ENCODE measurements around the gene GPRC5A.
"Not testable (repeated sequence)": the region's sequence is repeated elsewhere in the genome, so short reads cannot be mapped to it uniquely, and the experiment has no call there.

GPRC5A gene, protein sequence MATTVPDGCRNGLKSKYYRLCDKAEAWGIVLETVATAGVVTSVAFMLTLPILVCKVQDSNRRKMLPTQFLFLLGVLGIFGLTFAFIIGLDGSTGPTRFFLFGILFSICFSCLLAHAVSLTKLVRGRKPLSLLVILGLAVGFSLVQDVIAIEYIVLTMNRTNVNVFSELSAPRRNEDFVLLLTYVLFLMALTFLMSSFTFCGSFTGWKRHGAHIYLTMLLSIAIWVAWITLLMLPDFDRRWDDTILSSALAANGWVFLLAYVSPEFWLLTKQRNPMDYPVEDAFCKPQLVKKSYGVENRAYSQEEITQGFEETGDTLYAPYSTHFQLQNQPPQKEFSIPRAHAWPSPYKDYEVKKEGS

DNA sequence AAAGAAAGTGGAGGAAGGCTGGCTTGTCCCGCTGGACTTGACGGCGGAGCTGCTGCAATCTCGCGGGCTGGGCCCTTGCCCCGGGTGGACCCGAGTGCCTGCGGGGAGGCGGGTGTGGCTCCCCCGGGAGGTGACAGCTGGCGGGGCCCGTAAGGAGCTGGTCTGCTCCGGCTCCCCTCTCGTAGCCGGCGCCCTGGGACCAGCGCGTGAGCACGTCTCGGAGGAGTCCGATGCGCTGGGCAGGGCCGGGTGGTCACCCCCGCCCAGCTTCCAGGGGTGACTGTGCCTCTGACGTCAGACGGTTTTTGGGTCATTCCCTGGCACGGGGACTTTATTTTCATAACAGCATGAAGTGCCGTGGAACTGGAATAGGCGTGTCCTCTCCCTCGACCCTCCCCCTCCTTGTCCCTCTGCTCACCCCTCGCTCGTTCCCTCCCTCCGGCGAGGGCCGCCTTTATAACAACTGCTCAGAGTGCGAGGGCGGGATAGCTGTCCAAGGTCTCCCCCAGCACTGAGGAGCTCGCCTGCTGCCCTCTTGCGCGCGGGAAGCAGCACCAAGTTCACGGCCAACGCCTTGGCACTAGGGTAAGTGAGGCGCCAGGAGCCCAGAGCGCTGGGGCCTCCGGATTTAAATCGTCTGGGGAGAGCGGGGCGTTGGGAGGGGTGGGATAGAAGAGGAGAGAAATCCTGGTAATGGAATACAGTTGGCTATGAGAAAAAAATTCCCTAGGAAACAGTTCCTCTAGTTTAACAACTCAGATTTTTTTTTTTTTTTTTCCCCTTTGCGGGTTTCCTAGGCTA lies at the start of gene GPRC5A:
Gene GPRC5A, plus strand, starts transcription at position 483 of the 801 bp plus-strand sequence. CDS start 16,688 bp downstream, outside the sequence.
- peak; percentile 9 to 12 for DNase-seq

DNA sequence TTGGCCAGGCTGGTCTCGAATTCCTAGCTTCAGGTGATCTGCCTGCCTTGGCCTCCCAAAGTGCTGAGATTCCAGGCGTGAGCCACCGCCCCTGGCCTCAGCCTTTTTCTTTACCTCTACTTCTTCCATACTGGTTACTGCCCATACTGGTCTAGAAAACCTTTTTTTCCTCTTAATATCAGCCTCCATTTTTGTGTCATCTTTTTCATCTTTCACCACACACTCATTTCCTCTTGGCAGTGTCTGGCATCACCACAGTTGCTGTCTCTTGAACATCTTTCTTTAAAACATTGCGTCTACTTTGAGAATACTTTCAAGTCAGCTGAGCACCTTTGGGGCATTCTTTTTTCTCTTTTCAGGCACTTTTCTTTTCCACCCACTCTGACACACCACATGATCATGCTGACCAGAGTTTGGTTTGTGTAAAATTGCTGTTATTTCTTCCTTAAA lies 45.5 kb upstream of the GPRC5A start:
- DNase-seq, result no peak

DNA sequence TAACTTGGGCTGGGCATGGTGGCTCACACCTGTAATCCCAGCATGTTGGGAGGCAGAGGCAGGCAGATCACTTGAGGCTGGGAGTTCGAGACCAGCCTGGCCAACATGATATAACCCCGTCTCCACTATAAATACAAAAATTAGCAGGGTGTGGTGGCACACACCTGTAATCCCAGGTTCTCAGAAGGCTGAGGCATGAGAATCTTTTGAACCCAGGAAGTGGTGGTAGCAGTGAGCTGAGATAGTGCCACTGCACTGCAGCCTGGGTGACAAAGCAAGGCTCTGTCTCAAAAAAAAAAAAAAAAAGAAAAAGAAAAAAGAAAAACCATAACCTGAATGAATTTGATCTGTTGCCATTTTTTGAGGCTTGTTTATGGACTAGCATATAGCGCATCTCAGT lies 44.6 kb upstream of the GPRC5A start:
- DNase-seq, result peak in 1 of 2 experiments; percentile 6

DNA sequence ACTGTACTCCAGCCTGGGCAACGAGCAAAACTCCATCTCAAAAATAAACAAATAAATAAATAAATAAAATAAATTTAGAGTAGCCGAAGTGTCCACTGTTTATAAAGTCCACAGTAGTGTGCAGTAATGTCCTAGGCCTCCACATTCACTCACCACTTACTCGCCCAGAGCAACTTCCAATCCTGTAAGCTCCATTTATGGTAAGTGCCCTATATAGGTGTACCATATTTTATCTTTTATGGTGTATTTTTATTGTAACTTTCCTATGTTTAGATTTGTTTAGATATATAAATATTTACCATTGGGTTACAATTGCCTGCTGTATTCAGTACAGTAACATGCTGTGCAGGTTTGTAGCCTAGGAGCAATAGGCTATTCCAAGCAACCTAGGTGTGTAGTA lies 37.9 kb upstream of the GPRC5A start:
- DNase-seq, result no peak

DNA sequence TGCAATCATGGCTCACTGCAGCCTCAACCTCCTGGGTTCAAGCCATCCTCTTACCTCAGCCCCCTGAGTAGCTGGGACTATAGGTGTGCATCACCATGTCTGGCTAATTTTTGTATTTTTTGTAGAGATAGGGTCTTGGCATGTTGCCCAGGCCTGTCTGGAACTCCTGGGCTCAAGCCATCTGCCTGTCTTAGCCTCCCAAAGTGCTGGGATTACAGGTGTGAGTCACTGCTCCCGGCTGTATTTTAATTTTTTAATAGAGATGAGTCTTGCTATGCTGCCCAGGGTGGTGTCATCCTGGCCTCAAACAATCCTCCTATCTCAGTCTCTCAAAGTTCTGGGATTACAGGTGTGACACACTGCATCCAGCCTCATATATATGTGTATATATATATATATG lies 31.7 kb upstream of the GPRC5A start:
- DNase-seq, result no peak

DNA sequence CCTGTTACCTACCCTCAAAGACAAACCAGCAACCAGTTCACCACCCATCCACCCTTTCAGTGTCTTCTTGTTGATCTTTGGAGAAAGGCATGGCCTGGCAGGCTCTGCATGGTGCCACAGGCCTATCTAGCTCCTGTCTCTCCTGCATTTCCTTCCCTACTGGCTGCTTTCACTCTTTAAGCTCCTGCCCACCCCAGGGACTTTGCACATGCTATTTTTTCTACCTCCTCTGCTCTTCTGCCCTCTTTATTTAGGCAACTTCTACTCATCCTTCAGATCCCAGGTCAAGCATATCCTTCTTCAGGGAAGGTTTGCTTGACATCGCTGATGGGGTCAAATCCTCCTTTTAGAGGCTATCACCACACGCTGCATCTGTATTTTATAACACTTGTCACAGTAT lies 27.1 kb upstream of the GPRC5A start:
- DNase-seq, result no peak

DNA sequence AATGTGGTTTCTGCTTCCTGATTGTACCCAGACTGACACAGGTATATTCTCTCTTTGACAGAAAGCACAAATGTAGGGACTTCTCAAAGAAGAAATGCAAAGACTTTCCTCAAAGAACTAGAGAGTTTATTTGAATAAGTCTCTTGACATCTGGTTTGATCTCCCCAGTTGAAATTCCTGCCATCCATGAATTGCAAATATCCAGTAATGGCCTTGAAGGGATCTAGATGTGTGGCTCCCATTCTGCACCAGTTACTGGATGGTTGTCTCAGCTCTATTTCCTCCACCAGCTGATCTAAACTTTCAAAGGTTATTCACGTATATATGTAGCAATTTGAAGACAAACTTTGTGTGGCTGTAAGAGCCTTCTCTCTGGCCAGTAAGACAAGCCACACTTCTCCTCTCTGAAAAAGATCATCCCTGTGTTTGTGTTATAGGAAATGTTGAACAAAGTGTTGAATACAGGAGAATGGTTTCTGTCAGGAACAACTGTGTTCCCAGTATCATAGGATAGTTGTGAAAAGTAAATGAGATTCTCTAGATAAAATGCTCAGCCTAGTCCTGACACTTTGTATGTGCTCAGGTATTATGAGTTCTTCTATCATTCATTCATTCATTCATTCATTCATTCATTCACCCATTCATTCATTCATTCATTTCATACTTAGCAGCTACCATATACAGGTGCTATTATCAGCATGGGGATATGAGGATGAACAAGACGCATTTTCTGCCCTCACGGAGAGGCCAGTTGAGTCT lies 22.7 kb upstream of the GPRC5A start:
- no peak for DNase-seq

DNA sequence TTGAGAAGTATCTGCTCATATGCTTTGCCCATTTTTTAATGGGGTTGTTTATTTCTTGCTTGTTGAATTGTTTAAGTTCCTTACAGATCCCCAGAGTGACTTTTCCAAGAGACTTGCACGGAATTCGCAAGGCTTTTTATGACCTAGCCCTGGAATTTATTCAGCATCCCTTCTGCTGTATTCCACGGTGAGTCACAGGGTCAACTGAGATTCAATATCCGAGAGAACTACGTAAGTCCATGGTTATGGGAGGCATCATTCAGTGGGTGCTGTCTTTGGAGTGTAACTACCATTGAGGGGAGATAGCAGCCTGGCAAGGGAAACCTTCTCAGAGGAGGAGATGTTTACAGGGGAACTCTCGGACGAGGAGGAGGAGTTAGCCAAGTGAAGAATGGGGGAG lies 20.9 kb upstream of the GPRC5A start:
- no peak for DNase-seq

DNA sequence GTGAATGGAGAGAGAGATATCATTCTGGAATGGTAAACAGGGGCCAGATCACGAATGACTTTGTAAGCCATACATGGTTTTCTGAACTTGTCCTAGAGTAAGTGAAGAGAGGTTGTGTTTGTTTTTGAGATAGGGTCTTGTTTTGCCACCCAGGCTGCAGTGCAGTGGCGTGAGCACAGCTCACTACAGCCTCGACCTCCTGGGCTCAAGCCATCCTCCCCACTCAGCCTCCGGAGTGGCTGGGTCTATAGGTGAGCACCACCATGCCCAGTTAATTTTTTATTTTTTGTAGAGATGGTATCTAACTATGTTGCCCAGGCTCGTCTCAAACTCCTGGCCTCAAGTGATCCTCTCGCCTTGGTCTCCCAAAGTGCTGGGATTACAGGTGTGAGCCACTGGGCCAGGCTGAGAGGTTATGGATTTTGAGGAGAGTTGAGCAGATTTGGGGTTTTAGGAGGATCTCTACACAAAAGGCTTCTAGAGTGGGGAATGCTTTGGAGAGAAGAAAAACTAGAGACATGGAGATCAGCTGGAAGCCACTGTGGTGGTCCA lies 19.7 kb upstream of the GPRC5A start:
- no peak for DNase-seq

DNA sequence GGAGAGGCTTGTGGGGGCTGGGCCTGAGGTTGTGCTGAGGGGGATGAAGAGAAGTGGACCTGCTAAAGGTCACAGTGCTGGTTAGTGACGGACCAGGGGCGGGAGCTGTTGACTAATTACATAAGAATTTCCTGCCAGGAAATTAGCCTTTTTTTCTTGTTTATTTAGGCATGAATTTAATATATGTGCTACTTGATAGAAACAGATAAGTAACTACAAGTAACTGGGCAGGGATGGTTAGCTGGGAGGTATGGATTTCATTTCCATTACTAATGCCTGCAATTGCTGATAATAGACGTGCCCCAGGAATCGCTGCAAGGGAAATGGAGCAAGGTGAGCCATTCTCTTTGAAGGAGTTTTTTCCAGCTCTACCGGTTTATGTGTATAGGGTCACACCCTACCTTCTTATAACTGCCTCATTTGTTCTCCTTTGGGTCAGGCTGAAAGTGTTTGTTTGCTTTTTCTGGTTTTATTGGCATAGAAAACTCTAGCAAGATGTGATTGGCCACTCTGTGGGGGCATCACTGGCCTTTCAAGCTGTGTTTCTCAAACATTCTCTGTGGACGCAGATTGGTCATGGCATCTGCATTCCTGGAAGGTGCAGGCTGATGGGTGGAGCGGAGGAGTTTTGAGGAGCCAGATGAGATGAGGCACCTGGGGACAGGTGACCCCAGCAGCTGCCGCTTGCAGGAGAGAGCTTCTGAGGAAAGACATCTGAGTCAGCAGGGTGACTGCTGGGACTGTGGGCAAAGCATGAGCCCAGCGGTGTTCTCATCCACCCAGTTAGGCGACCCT lies 19.0 kb upstream of the GPRC5A start:
- DNase-seq, result no peak

DNA sequence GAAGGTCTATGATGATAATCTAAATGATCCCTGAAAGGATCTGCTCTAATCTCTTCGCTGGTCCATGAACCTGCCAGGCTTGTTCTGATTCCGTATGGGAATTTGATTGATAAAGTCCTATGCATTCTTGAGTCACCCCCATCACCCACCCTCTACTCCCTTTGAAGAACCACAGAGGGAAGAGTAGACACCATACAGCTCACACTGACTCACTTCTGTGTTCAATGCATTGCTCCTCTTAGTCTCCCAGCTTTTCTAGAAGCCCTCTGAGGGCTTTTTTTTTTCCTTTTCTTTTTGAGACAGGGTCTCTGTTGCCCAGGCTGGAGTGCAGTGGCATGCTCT lies 18.5 kb upstream of the GPRC5A start:
- DNase-seq, result no peak

DNA sequence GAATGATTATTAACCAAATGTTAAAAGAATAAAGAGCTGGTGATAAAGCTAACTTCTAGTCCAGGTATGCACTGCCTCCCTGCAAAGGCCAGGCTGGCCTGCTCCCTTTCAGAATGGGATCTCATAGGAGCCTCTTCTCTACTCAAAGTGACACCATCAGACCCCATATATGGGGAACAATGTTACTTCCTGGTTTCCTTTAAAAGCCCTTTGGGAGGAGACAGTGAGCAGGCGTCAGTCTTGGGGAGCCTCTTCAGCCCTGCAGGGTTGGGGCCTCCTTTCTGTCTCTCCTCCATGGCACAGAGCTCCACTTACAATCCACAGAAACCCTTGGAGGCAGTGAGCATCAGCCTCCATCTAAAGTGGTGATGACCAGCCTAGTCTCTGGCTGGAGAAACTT lies 17.3 kb upstream of the GPRC5A start:
- DNase-seq, result no peak

DNA sequence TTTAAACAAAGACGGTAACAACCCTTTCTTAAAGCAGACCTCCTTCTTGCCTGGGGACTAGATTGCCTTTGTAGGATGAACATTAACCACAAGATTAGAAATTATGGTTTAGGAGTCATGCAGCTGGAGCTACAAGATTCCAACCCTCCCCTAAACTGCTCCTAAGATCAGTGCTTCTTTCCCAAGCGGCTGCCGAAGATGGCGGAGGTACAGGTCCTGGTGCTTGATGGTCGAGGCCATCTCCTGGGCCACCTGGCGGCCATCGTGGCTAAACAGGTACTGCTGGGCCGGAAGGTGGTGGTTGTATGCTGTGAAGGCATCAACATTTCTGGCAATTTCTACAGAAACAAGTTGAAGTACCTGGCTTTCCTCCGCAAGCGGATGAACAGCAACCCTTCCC lies 16.1 kb upstream of the GPRC5A start:
- DNase-seq, result not testable (repeated sequence)

DNA sequence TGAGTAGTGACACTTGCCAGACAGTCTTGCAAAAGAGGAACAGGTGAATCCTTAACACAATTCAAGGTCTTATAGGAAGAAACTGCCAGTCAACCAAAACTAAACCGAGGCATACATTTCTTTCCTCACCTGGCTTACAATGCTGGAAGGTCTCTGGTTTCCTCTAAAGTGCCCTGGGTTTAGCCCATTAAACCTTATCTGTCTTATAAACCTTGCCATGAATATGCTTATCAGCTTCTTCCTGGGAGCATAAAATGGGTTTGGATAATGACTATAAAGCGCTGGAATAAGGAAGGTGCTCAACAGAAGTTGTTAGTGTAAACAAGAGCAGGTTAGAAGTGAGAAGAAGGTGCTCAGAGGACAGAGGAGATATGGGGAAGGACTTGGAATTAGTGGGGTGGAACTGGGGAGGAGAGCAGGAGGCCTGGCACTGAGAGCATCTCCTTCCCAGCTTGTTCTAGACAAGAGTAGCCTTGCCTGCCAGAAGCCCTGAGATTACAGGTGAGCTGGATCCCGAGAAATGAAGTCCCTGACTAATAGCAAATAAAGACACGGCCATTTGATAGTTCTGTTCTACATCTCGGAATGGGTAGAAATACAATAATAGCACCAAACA lies 14.1 kb upstream of the GPRC5A start:
- no peak for DNase-seq

DNA sequence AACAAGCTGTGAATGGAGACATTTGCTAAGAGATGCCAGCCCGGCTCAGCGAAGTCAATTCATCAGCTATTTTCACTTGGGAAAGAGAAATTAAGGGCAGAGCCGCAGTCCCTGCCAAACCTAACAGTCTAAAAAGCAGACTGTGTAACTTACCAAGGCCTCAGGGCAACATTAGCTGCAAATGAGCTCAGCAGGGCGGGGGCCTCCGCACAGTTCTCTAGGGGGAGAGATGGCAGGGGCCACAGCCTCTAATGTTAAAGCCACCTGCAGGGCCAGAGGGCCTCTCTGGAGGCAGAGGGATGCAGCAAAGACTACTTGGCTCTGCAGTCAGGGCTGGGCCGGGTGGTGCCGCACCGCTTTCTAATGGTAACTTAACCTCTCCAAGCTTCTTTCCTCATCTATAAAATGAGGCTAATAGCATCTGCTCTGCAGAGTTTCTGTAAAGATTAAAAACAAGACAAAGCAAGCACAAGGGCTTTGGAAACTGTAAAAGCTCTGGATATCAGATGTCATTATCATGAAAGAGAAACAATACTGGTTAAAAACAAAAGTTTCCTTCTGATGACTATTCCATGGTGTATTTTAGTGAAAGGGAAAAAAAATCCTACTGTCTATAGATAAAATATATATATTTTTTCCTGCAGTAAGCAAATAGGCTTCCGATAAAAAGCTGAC lies 13.4 kb upstream of the GPRC5A start:
- no peak for DNase-seq

DNA sequence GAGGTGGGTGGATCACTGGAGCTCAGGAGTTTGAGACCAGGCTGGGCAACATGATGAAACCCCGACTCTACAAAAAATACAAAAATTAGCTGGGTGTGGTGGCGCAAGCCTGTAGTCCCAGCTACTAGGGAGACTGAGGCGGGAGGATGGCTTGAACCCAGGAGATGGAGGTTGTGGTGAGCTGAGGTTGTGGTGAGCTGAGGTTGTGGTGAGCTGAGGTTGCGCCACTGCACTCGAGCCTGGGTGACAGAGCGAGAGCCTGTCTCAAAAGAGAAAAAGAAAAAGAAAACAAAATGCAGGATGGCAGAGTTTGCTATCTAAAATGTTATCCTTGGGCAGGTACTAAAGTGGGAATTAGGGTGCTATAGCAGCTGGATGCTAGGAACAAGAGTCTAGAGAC lies 10.8 kb upstream of the GPRC5A start:
- no peak for DNase-seq

DNA sequence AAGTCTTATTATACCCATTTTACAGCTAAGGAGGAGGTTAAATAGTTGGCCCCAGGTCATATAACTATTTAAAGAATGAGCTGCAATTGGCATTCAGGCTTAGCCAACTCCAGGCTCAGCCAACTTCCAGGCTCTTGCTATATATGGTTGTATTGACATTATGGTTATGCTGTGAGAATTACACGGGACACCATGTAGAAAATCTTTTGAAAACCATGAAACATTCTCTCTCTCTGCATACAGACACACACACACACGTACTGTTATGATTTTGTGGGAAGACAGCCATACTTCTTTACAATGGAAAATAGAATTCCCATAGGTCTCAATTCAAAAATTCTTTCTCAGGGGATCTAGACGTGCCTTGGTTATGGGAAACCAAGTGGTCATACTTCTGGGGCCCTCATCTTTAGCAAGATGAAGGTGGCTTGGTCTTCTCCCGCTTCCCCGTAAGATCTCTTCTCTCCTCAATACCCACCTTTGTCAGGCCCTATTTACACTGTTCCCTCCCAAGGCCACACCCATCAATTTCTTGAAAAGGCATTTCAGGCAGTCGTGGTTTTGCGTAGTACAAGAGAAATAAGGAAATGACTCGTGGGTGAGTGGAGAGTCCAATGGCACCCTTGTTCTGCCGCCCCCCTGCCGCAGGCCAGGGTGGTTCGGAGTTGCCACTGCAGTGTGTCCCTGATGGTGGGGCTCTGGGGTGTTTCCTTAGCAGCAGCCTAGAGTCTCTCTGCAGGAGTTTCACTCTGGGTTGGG lies 10.0 kb upstream of the GPRC5A start:
- no peak for DNase-seq

DNA sequence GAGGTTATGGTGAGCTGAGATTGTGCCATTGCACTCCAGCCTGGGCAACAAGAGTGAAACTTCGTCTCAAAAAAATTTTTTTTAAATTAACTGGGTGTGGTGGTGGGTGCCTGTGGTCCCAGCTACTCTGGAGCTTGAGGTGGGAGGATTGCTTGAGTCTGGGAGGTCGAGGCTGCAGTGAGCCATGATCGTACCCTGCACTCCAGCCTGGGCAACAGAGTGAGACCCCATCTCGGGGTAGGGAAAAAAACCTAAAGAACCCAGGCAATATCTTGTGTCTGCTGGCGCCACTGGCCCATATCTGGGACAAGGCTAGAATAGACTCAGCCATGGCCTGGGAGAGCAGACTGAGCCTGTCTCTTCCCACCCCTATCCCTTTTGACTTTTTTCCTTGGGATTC lies 9.1 kb upstream of the GPRC5A start:
- no peak for DNase-seq

DNA sequence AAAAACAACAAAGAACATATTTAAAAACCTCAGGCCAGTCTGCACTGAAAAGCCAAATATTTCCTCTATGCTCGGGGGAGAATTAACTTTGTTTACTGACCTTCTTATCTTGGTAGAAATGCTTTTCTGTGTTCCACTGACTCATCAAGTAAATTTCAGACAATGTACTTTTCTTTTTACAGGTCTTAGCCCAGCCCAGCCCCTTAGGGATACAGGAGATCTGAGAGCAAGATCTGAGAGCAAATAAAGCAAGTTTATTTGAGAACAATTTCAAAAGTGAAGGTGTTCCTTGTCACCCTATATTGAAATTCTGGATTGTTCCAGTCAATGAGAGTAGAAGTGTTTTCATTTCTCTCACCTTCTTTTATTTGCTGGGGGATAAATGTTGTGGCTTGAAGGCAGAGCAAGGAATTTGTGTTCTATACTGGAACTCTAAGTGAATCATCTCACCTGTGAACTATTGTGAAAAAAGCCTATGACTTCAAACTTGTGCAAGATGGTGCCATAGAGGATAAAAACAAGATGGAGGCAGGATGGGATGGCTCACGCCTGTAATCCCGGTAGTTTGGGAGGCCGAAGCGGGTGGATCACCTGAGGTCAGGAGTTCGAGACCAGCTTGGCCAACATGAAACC lies 7.9 kb upstream of the GPRC5A start:
- DNase-seq, result no peak

All from activated CD4-positive, alpha-beta T cell treated with anti-CD3 and anti-CD28 coated beads, Interleukin-2, amount 50 U/mL, for 4 hours (primary cell).